GM23338 (cell line): ENCODE data around the gene ENTPD1.

Experiments
- CREB1 ChIP-seq: fragments of 250-450 bp; sonication (Bioruptor Pico); IDR thresholded peaks from 2 replicates; pipeline ENCODE4 v1.5.0; 2020; ENCODE audit warnings: low read depth, mild to moderate bottlenecking, moderate library complexity
- EZH2 ChIP-seq: fragments of 200-600 bp; sonication (generic); IDR thresholded peaks from one replicate; pipeline ENCODE4 v1.8.0; 2017; ENCODE audit warnings: antibody characterized with exemption, mild to moderate bottlenecking, low read depth; ENCODE audit not compliant: unreplicated experiment
- EZH2phosphoT487 ChIP-seq: fragments of 200-600 bp; sonication (generic); IDR thresholded peaks from one replicate; pipeline ENCODE4 v1.8.1; 2018; ENCODE audit warnings: antibody characterized with exemption; ENCODE audit not compliant: unreplicated experiment
- JUNB ChIP-seq: IDR thresholded peaks from one replicate; pipeline ENCODE4 v1.6.1; 2016; ENCODE audit warnings: antibody characterized with exemption; ENCODE audit not compliant: unreplicated experiment
- NANOG ChIP-seq: IDR thresholded peaks from 2 replicates; pipeline ENCODE4 v1.6.1; 2016; ENCODE audit warnings: antibody characterized with exemption, borderline replicate concordance
- POLR2AphosphoS5 ChIP-seq: IDR thresholded peaks from 2 replicates; pipeline ENCODE4 v1.6.1; 2016; ENCODE audit warnings: antibody characterized with exemption, low read depth
- TF ChIP-seq, protein P1 (sequence below), 2 experiments: fragments of 200-600 bp in 1 of 2; sonication (generic) in 1 of 2; conservative IDR thresholded peaks; 2 replicates each; pipeline versions ENCODE4 v1.5.1 to v1.6.1; 2016 to 2017; ENCODE audit warnings: antibody characterized with exemption in 2 of 2, low read depth in 2 of 2, mild to moderate bottlenecking in 2 of 2, moderate library complexity in 1 of 2
- TF ChIP-seq, protein P2 (sequence below): IDR thresholded peaks from one replicate; pipeline ENCODE4 v1.6.1; 2018; ENCODE audit warnings: antibody characterized with exemption; ENCODE audit not compliant: unreplicated experiment
- TF ChIP-seq, protein P3 (sequence below): IDR thresholded peaks from 2 replicates; pipeline ENCODE4 v1.6.1; 2016; ENCODE audit warnings: antibody characterized with exemption

DNA sequence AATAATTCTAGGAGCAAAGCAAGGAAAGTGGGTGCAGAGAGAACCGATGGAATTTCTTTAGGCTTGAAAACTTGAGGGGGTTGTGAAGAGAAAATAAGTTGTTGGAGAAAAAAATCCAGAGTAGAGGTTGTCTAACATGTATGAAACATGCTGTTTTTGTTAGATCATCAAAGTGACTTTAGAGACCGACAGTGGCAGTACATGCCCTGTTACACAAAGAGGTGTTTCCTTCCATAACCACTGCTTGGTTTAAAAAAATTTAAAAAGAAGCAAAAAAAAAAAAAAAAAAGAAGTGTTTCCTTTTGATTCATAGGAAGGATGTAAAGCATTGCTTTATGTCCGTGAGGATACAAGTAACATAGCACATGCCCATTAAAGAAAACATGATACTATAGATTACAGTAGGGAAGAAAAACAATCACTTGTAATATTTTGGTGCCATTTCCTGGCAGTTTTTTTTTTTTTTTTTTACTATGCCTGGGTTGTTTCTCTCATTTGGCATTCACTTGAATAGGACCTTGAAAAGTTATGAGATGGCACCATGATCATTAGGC, 6.1 kb downstream of the ENTPD1 start:
- TF ChIP-seq, protein P1, sequence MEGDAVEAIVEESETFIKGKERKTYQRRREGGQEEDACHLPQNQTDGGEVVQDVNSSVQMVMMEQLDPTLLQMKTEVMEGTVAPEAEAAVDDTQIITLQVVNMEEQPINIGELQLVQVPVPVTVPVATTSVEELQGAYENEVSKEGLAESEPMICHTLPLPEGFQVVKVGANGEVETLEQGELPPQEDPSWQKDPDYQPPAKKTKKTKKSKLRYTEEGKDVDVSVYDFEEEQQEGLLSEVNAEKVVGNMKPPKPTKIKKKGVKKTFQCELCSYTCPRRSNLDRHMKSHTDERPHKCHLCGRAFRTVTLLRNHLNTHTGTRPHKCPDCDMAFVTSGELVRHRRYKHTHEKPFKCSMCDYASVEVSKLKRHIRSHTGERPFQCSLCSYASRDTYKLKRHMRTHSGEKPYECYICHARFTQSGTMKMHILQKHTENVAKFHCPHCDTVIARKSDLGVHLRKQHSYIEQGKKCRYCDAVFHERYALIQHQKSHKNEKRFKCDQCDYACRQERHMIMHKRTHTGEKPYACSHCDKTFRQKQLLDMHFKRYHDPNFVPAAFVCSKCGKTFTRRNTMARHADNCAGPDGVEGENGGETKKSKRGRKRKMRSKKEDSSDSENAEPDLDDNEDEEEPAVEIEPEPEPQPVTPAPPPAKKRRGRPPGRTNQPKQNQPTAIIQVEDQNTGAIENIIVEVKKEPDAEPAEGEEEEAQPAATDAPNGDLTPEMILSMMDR (conservative IDR thresholded peaks at IDR 0.05; ENCODE audit: low read depth in 2 of 2), result no peak
- TF ChIP-seq EZH2 (no peak), EZH2phosphoT487 (no peak), POLR2AphosphoS5 (no peak), NANOG (no peak), JUNB (no peak), CREB1 (no peak)
- TF ChIP-seq, protein P2, sequence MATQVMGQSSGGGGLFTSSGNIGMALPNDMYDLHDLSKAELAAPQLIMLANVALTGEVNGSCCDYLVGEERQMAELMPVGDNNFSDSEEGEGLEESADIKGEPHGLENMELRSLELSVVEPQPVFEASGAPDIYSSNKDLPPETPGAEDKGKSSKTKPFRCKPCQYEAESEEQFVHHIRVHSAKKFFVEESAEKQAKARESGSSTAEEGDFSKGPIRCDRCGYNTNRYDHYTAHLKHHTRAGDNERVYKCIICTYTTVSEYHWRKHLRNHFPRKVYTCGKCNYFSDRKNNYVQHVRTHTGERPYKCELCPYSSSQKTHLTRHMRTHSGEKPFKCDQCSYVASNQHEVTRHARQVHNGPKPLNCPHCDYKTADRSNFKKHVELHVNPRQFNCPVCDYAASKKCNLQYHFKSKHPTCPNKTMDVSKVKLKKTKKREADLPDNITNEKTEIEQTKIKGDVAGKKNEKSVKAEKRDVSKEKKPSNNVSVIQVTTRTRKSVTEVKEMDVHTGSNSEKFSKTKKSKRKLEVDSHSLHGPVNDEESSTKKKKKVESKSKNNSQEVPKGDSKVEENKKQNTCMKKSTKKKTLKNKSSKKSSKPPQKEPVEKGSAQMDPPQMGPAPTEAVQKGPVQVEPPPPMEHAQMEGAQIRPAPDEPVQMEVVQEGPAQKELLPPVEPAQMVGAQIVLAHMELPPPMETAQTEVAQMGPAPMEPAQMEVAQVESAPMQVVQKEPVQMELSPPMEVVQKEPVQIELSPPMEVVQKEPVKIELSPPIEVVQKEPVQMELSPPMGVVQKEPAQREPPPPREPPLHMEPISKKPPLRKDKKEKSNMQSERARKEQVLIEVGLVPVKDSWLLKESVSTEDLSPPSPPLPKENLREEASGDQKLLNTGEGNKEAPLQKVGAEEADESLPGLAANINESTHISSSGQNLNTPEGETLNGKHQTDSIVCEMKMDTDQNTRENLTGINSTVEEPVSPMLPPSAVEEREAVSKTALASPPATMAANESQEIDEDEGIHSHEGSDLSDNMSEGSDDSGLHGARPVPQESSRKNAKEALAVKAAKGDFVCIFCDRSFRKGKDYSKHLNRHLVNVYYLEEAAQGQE, result no peak
- TF ChIP-seq, protein P3, sequence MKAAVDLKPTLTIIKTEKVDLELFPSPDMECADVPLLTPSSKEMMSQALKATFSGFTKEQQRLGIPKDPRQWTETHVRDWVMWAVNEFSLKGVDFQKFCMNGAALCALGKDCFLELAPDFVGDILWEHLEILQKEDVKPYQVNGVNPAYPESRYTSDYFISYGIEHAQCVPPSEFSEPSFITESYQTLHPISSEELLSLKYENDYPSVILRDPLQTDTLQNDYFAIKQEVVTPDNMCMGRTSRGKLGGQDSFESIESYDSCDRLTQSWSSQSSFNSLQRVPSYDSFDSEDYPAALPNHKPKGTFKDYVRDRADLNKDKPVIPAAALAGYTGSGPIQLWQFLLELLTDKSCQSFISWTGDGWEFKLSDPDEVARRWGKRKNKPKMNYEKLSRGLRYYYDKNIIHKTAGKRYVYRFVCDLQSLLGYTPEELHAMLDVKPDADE, result no peak
